Activated naive CD8-positive, alpha-beta T cell treated with anti-CD3 and anti-CD28 coated beads, Interleukin-2, amount 50 U/mL, for 16 hours (primary cell): ENCODE results near the gene IL17RD.

ENCODE experiments used
- DNase-seq: peaks from one replicate; pipeline ENCODE4 v3.0.0-alpha.2; 2020; ENCODE audit warnings: low read depth, low spot score

IL17RD gene

GRCh38 chr3:57130571-57131209 lies 34.5 kb downstream of the IL17RD start:
- DNase-seq: no peak

- no peak for DNase-seq
Observed at GRCh38 chr3:57128826-57129667, 36.1 kb downstream of the IL17RD start.

- DNase-seq: no peak
Observed at GRCh38 chr3:57127891-57128518, 37.1 kb downstream of the IL17RD start.

GRCh38 chr3:57126244-57126643 lies 38.9 kb downstream of the IL17RD start:
- no peak for DNase-seq

- DNase-seq: no peak
Observed at GRCh38 chr3:57120451-57121174, 44.5 kb downstream of the IL17RD start.

GRCh38 chr3:57120040-57120439 lies 45.1 kb downstream of the IL17RD start:
- no peak for DNase-seq

GRCh38 chr3:57118254-57118653 lies 46.9 kb downstream of the IL17RD start:
- DNase-seq: no peak

- DNase-seq: no peak
Observed at GRCh38 chr3:57116501-57116900, 48.7 kb downstream of the IL17RD start.

GRCh38 chr3:57112206-57112605 lies 52.9 kb downstream of the IL17RD start:
- no peak for DNase-seq

- no peak for DNase-seq
Observed at GRCh38 chr3:57110798-57111197, 54.4 kb downstream of the IL17RD start.

- DNase-seq: no peak
Observed at GRCh38 chr3:57110214-57110613, 54.9 kb downstream of the IL17RD start.

GRCh38 chr3:57109437-57110199 lies 55.5 kb downstream of the IL17RD start:
- no peak for DNase-seq

- no peak for DNase-seq
Observed at GRCh38 chr3:57108684-57109083, 56.5 kb downstream of the IL17RD start.

- DNase-seq: no peak
Observed at GRCh38 chr3:57105585-57105984, 59.6 kb downstream of the IL17RD start.

- peak; percentile 28 for DNase-seq
Observed at GRCh38 chr3:57100046-57100695, 65.0 kb downstream of the IL17RD start.

- DNase-seq: no peak
Observed at GRCh38 chr3:57098418-57099310, 66.5 kb downstream of the IL17RD start.

GRCh38 chr3:57097536-57097935 lies 67.6 kb downstream of the IL17RD start:
- no peak for DNase-seq

- DNase-seq: no peak
Observed at GRCh38 chr3:57095363-57095762, 69.8 kb downstream of the IL17RD start.

- no peak for DNase-seq
Observed at GRCh38 chr3:57094575-57094974, 70.6 kb downstream of the IL17RD start.
